Neural progenitor cell (in vitro differentiated cells): Measurements from ENCODE around the gene TMEM106C.

Experiments
- CTCF ChIP-seq: fragments of 200-600 bp; sonication (generic); IDR thresholded peaks from 2 replicates; pipeline ENCODE4 v1.5.1; 2017; ENCODE audit warnings: antibody characterized with exemption, mild to moderate bottlenecking
- EZH2 ChIP-seq: fragments of 200-600 bp; sonication (generic); IDR thresholded peaks from 2 replicates; pipeline ENCODE4 v1.6.1; 2017; ENCODE audit warnings: antibody characterized with exemption, mild to moderate bottlenecking, moderate library complexity

GRCh38 chr12:48009471-48009870 lies 46.1 kb downstream of the TMEM106C start:
- no peak for TF ChIP-seq CTCF
- TF ChIP-seq EZH2: no peak
